ENCODE data around the gene ACBD6.

DNA sequence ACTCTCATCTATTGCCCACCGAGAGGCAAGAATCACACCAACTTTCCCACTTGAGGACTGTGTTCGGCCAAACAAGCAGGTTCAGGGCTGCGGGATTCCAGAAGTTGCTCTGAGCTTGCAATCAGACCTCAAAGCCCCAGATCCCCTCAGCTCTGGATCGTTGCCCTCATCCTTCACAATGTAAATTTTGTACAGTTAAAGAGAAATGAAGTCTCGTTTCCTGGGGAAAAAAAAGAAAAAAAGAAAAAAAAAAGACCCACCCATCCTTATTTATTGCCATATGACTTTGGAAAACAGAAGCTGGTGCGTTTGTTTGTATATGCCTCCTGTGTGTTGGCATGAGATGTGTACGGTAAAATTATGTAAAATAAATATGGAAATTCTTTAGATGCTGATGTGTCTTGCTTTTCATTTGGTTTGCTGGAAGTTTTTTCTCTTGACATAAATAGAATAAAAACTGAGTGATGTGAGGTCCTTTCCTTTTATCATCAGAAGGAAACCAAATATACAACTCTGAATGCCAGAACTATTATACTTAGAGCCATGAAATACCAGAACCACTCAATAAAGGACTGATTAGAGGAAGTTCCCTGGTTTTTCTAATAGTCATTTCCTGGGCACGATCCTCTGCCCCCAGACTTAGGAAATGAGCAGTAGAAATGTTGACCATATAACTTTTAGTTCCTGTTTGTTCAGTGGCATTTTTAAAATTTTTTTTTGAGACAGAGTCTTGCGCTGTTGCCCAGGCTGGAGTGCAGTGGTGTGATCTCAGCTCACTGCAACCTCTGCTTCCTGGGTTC lies 223.6 kb downstream of the ACBD6 start:
- no peak for TF ChIP-seq STAT1 (IDR thresholded peaks at IDR 0.05; ENCODE audit: unreplicated experiment)
- TF ChIP-seq EZH2 (IDR thresholded peaks at IDR 0.05; ENCODE audit: low read depth, unreplicated experiment): no peak
- TF ChIP-seq CTCF (conservative IDR thresholded peaks at IDR 0.05; ENCODE audit: low read depth in 2 of 2): no peak
- TF ChIP-seq, protein P1, sequence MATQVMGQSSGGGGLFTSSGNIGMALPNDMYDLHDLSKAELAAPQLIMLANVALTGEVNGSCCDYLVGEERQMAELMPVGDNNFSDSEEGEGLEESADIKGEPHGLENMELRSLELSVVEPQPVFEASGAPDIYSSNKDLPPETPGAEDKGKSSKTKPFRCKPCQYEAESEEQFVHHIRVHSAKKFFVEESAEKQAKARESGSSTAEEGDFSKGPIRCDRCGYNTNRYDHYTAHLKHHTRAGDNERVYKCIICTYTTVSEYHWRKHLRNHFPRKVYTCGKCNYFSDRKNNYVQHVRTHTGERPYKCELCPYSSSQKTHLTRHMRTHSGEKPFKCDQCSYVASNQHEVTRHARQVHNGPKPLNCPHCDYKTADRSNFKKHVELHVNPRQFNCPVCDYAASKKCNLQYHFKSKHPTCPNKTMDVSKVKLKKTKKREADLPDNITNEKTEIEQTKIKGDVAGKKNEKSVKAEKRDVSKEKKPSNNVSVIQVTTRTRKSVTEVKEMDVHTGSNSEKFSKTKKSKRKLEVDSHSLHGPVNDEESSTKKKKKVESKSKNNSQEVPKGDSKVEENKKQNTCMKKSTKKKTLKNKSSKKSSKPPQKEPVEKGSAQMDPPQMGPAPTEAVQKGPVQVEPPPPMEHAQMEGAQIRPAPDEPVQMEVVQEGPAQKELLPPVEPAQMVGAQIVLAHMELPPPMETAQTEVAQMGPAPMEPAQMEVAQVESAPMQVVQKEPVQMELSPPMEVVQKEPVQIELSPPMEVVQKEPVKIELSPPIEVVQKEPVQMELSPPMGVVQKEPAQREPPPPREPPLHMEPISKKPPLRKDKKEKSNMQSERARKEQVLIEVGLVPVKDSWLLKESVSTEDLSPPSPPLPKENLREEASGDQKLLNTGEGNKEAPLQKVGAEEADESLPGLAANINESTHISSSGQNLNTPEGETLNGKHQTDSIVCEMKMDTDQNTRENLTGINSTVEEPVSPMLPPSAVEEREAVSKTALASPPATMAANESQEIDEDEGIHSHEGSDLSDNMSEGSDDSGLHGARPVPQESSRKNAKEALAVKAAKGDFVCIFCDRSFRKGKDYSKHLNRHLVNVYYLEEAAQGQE (IDR thresholded peaks at IDR 0.05; ENCODE audit: unreplicated experiment): no peak
- no peak for TF ChIP-seq ZNF331 (CRISPR knock-in tag; IDR thresholded peaks at IDR 0.05; ENCODE audit: low read depth)
- TF ChIP-seq EZH2phosphoT487 (IDR thresholded peaks at IDR 0.05; ENCODE audit: unreplicated experiment): no peak
- TF ChIP-seq JUNB (IDR thresholded peaks at IDR 0.05; ENCODE audit: unreplicated experiment): no peak
- no peak for TF ChIP-seq ZNF114 (CRISPR knock-in tag; IDR thresholded peaks at IDR 0.05)
